GM21381 (cell line): ENCODE measurements around the gene LTBP4.

Source experiments
- ATAC-seq: cut with Tn5 transposase; IDR thresholded peaks from one replicate; pipeline ENCODE4 v1.9.1; 2021; ENCODE audit warnings: mild to moderate bottlenecking, moderate library complexity; ENCODE audit not compliant: unreplicated experiment

LTBP4 gene

GRCh38 chr19:40592170-40592569 lies 9.0 kb upstream of the LTBP4 start:
- ATAC-seq: no peak

- ATAC-seq: no peak
Observed at GRCh38 chr19:40594255-40594654, 6.9 kb upstream of the LTBP4 start.

GRCh38 chr19:40594657-40595091 lies 6.5 kb upstream of the LTBP4 start:
- ATAC-seq: no peak

DNA sequence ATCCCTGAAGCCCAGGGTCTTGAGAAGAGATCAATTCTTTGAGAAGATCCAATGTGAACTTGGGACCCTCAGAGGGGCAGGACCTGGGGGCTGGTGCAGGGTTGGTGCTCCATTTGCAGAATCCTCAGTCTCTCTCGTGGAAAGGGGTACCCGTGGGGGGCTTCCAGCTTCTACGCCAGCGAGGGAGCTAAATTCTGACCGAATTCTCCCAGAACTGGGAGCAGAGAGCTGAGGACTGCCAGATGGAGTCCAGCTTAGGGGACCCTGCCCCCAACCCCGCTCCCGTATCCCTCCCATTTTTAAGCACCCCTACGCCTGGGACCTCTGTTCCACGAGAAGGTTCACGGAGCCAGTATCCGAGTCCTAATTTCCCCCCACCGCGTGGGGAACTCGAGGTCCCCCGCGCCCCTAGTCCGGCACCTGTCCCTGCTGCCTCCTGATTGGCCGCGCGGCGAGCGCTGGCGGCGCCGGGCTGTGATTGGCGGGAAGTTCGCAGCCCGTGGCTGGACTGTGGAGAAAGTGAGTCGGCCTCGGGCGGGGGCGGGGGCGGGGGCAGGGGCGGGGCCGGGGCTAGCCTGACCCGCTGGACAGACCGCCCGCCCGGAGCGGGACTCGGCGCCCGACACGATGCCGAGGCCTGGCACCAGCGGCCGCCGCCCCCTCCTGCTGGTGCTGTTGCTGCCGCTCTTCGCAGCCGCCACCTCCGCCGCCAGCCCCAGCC lies 4.4 kb upstream of the LTBP4 start:
- no peak for ATAC-seq

DNA sequence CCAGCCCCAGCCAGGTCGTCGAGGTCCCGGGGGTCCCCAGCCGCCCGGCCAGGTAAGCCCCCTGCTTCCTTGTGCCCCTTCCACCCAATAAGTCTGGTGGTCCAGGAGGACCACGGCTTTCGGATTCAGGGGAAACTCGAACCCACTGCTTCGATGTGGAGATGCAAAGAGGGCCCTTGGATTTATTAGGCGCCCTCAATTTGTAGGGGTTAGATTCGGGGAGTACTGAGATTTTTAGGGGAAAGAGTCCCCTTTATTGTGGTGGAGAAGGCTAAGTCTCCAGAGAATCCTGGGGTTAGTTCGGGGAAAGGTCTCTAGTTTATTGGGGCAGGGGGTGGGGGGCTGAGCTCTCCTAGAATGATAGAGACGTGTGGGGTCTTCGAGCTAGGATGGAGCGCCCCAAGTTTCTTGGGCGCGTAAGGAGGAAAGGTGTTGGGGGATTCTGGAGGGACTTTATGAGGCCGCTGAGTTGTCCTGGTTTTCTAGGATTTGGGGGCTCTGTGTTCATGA lies 3.8 kb upstream of the LTBP4 start:
- ATAC-seq: no peak

DNA sequence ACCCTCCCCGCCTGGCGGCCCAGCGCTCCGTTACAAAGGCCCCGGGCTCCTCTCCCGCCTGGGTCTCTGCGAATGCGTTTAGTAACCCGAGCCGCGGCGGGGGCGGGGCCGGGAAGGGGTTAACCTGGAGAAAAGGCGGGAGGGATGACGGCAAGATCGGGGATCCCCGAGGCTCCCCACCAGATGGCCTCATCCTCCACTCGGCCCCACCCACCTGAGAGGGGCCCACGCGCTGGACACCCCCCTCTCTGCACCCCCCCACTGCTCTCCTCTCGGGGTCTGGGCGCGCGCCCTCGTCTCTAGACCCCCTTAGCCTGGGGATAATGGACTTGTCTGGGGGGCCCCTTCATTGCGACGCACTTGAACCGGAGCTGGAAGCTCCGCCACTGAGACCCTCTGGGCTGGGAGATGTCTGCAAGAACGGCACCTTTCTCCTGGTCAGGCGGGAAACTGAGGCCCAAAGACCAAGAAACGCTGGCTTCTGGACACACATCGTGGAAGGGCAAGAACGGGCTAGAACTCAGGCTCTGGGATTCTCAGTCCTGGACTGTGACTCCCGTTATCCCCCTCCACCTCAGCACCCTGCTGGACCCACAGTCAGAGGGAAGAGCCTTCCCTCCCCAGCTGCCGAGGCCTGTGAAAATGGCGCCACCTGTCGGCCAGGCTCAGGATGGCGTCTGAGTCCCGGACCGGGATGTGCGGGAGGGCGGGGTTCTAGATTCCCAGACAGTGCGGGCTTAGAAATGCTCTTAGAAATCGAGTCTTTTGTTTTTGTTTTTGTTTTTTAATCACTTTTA lies 2.9 kb upstream of the LTBP4 start:
- ATAC-seq: no peak

- ATAC-seq: no peak
Observed at GRCh38 chr19:40598918-40599307, 2.3 kb upstream of the LTBP4 start.

DNA sequence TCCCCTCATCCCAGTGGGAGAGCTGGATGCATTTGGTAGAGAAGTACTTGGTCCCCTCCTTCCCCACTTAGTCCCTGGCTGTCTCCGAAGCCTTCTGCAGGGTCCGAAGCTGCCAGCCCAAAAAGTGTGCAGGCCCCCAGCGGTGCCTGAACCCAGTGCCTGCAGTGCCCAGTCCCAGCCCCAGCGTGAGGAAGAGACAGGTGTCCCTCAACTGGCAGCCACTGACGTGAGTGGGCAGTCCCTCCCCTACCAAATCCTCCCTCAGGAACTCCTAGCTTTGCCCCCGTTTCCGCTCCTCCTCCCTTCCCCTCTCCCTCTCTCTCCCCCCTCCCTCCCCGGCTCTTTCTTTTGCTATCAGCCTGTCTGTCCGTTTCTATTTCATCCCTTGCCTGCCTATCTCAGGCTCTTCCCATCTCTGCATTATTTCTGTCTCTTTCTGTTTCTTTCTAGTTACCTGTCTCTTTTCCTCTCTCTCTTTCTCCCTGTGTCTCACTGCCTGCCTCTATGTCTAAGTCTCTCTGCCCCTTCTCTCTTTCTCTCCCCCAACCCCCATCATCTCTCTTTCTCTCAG lies 1.8 kb upstream of the LTBP4 start:
- ATAC-seq: no peak

GRCh38 chr19:40599902-40600569 lies 1.1 kb upstream of the LTBP4 start:
- ATAC-seq: no peak

DNA sequence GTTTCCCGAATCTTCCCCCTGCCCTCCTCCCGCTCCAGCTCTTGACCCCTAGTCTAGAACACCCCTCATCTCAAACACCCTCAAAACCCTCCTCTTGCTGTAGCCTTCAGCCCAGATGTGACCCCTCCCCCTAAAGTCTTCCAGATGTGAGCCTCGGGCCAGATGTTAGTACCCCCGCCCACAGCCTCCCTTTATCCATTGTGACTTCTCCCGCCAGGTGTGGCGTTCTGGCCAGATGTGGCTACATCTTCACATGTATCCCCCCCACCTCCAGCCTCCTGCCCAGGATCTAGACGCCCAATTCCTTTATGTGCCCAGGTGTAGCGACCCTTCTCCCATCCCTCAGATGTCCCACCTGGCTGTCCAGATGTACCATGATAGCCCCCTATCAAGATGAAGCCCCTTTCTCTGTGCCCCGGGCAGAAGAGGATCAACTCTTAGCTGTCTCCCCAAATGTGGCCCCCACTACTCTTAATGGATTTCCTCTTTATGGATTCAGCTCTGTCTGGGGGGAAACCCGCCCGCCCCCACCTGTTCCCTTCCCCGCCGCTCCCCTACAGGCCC lies 517 bp upstream of the LTBP4 start:
- no peak for ATAC-seq

DNA sequence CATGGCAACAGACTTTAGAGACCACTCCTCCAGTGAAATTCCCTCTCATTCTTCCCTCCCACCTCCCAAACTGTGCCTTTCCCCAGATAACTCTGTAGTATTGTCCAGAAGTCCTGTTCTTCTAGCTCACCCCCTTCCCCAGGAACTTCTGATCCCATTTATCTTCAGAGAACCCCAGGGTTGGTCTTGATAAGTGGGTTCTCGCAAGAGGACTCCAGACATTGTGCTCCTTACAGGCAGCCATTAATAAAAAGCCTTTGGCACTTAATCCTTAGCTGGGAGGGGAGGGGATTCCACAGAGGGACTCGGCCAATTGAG lies 1.9 kb downstream of the LTBP4 start:
- ATAC-seq: no peak

DNA sequence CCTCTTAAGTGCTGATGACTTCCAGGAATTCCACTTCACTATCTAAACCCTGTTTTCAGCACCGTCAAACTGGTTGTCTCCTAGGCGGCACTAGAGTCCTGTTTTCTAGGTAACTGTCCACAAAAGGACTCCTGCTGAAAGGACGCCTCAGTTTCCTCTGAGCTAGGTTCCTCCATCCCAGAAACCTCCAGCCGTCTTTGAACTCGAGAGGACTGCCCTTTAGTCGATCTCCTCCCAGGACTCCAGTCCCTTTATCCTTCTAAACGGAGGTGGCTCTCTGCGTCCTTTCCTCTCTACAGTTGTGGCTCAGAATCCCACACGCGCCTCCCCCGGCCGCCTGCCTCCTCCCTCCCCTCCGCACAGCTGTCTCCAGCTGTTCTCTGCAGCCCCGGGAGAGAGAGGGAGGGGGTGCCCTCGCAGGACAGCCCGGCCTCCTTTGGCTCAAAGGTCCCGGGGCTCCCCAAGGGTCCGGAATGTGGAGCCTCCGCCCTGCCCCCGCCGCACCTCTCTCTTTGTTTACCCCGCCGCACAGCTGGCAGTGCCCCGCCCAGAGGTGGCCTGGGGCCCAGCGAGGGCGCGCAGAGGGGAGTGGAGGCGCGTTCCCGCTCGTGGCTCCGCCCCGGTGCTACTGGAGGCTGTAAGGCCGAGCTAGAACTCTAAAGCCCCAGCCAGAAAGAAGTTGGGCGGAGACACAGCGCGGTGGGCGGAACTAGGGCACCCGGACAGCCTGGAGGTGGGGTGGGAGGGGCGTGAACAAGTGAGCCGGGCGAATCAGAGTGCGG lies 2.4 kb downstream of the LTBP4 start:
- ATAC-seq: peak; percentile 60

DNA sequence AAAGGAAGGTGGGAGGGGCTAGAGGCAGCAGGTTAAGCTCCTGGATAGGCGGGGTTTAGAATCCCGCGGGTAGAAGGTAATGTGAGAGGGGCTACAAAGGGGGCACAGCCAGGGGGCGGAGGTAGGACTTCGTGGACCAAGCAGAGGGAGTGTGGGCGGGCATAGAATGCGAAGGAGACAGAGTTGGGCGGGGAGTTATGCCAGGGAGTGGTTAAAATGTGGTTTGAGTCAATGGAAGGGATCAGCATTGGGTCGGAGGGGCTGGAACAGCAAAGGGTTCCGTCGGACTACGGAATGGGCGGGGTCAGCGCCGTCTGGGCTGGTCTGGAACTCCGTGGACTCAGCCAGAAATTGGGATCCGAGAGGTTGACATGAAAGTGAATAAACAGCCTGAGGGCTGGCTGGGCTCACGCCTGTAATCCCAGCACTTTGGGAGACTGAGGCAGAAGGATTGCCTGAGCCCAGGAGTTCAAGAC lies 3.0 kb downstream of the LTBP4 start:
- ATAC-seq: no peak

DNA sequence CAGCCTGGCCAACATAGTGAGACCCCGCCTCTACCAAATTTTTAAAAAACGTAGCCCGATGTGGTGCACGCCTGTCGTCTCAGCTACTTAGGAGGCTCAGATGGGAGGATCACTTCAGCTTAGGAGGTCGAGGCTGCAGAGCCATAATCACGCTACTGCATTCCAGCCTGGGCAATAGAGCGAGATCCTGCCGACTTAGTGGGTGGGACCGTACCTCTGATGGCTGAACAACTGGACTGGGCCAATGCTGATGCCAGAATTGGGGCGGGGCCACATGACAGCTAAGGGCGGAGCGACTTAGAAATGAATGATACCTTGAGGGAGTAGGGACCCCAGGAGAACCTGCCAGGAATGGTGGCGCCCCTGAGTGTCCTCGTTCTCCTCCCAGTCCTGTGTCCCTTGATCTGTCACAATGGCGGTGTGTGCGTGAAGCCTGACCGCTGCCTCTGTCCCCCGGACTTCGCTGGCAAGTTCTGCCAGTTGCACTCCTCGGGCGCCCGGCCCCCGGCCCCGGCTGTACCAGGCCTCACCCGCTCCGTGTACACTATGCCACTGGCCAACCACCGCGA lies 3.6 kb downstream of the LTBP4 start:
- no peak for ATAC-seq

DNA sequence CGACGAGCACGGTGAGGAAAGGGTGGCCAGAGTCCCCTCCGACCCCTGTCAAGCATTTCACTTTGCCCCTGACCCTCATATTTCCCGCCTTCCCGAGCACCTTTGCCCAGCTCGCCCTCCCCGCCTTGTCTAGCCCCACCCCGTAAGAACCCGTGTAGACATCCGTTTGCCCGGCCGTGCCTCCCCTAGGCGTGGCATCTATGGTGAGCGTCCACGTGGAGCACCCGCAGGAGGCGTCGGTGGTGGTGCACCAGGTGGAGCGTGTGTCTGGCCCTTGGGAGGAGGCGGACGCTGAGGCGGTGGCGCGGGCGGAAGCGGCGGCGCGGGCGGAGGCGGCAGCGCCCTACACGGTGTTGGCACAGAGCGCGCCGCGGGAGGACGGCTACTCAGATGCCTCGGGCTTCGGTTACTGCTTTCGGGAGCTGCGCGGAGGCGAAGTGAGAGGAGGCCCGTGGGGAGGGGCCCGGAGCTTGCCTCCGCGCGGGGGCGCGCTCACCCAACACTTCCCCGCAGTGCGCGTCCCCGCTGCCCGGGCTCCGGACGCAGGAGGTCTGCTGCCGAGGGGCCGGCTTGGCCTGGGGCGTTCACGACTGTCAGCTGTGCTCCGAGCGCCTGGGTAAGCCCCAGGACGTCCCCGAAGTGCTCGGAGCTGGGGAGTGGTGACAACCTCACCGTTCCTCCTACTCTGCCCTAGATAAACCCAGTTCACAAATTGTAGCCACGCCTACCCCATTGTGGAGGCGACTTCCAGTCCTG lies 4.2 kb downstream of the LTBP4 start:
- ATAC-seq: peak; percentile 29

GRCh38 chr19:40607311-40608239 lies 6.4 kb downstream of the LTBP4 start:
- ATAC-seq: no peak

DNA sequence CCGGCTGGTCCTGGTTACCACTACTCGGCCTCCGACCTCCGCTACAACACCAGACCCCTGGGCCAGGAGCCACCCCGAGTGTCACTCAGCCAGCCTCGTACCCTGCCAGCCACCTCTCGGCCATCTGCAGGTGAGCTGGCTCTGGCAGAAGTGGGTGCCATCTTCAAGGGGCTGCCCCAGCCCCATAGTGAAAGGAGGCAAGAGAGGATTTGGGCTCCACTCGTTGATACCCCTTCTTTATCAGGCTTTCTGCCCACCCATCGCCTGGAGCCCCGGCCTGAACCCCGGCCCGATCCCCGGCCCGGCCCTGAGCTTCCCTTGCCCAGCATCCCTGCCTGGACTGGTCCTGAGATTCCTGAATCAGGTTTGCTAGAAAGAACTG lies 7.1 kb downstream of the LTBP4 start:
- ATAC-seq: no peak

- no peak for ATAC-seq
Observed at GRCh38 chr19:40608957-40609356, 7.8 kb downstream of the LTBP4 start.
